Measurements from ENCODE around the gene SAMD4B. TPM values are rescaled to one million over a fixed set of nuclear protein-coding genes. Genes with fewer than 3 reads are reported as not detected.
"Not testable (repeated sequence)": the region's sequence is repeated elsewhere in the genome, so short reads cannot be mapped to it uniquely, and the experiment has no call there.

Gene SAMD4B
- polyA plus RNA-seq, 4 donors = 106 to 136 (median 107) TPM

- DNase-seq (ENCODE audit: low read depth in 4 of 4, low spot score in 3 of 4) = no peak
These were observed 31.5 kb upstream of the SAMD4B start for GRCh38 chr19:39310558-39311311.

GRCh38 chr19:39314016-39314728 lies 28.0 kb upstream of the SAMD4B start:
- no peak for DNase-seq (ENCODE audit: low read depth in 4 of 4, low spot score in 3 of 4)

GRCh38 chr19:39315933-39316332 lies 26.3 kb upstream of the SAMD4B start:
- no peak for DNase-seq (ENCODE audit: low read depth in 4 of 4, low spot score in 3 of 4)

DNA sequence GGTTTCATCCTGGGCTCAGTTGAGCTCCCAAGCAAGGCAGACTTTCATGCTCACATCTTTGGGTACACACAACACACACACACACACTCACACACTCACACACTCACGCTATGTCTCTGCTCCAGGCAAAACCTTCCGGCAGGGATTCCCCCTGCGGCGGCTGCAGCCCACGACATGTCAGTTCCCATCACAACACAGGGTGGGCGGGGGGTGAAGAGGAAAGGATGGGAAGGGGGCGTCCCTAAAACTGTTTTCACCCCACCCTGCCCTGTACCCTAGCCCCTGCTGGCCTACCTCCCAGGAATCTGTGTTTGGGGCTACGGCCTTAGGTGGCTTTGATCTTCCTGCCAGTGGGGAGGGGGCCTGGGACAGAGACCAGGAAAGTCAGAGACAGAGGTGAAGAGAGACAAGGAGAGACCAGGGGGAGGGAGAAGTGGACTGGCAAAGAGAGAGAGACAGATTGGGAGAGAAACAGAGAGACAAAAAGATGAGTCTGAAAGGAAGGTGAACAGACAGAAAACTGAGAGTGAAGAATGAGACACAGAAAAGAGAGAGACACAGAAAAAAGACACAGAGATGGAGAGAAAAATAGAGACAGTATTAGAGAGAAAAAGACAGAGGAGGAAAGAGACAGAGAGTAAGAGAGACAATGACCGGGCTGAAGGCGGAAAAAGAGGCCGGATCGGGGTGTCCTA lies 25.4 kb upstream of the SAMD4B start:
- DNase-seq (ENCODE audit: low read depth in 4 of 4, low spot score in 3 of 4) = no peak

- no peak for DNase-seq (ENCODE audit: low read depth in 4 of 4, low spot score in 3 of 4)
These were observed 24.7 kb upstream of the SAMD4B start for GRCh38 chr19:39317476-39317875.

- DNase-seq (ENCODE audit: low read depth in 4 of 4, low spot score in 3 of 4) = no peak
These were observed 24.1 kb upstream of the SAMD4B start for GRCh38 chr19:39318071-39318470.

DNA sequence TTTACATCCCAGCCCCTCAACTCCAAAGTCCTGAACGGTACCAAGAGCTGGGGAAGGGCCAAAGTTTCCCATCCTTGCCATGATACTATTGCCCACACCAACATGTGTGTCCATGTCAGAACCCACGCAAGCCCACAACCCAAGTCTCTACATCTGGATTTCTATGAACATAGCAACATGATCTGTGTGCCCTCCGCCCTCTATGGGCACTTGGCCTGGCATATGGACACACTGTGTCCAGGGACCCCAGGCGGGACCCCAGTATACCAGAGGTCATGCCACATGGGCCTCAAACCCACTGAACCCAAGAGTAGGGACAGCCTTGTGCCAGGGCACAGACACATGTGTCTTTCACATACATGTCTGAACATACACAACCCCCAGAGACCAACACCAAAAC lies 23.5 kb upstream of the SAMD4B start:
- no peak for DNase-seq (ENCODE audit: low read depth in 4 of 4, low spot score in 3 of 4)

- DNase-seq (ENCODE audit: low read depth in 4 of 4, low spot score in 3 of 4) = no peak
These were observed 22.9 kb upstream of the SAMD4B start for GRCh38 chr19:39319098-39319891.

DNA sequence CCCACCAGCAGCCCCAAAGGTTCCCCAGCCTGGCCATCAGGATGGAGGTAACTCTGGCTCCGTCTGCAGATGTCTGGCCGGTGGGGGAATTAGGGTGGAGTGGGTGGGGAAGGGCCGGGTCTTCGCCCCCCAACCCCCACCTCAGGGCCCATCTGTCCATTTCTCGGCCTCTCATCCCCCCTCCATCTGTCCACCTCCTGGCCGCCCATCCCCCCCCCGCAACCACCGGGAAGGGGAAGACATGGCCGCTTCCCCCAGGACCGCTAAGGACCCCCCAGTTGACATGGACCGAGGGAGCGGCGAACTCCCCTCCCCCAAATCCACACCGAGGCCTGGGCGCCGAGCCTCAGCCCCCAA lies 22.4 kb upstream of the SAMD4B start:
- DNase-seq (ENCODE audit: low read depth in 4 of 4, low spot score in 3 of 4) = no peak

GRCh38 chr19:39321117-39321831 lies 20.9 kb upstream of the SAMD4B start:
- no peak for DNase-seq (ENCODE audit: low read depth in 4 of 4, low spot score in 3 of 4)

GRCh38 chr19:39321832-39322176 lies 20.4 kb upstream of the SAMD4B start:
- DNase-seq (ENCODE audit: low read depth in 4 of 4, low spot score in 3 of 4) = no peak

- DNase-seq (ENCODE audit: low read depth in 4 of 4, low spot score in 3 of 4) = no peak
These were observed 17.9 kb upstream of the SAMD4B start for GRCh38 chr19:39324242-39324842.

GRCh38 chr19:39325778-39326665 lies 16.2 kb upstream of the SAMD4B start:
- DNase-seq (ENCODE audit: low read depth in 4 of 4, low spot score in 3 of 4) = no peak

DNA sequence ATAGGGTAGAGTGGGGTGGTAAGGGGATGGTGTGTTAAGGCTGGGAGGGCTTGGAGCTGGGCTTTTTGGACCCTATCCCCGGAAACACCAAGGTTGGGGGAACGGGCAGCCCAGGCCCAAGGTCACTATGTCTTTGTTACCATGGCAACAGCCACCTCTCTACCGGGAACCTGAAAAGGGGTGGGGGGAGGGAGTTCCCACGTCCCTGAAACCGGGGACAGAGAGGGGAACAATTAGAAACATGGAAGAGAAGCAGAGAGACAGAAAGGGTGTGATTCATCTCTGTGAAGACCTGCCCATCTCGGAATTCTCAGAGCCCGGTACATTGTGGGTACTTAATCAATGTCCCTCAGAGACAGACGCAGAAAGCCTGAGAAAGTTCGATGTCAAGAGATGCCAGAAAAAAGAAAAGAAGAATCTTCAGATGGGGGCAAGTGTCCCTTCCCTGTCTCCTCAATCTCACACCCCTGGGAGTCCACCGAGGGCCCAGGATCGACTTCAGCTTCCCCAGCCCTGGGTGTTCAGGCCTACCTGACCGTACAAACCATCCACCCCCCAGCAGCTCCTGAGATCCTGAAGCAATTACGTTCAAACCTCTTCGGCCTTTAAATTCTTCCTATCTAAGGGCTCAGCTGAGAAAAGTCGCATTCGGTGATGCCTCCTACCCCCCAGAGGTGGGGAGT lies 14.7 kb upstream of the SAMD4B start:
- DNase-seq (ENCODE audit: low read depth in 4 of 4, low spot score in 3 of 4) = no peak

DNA sequence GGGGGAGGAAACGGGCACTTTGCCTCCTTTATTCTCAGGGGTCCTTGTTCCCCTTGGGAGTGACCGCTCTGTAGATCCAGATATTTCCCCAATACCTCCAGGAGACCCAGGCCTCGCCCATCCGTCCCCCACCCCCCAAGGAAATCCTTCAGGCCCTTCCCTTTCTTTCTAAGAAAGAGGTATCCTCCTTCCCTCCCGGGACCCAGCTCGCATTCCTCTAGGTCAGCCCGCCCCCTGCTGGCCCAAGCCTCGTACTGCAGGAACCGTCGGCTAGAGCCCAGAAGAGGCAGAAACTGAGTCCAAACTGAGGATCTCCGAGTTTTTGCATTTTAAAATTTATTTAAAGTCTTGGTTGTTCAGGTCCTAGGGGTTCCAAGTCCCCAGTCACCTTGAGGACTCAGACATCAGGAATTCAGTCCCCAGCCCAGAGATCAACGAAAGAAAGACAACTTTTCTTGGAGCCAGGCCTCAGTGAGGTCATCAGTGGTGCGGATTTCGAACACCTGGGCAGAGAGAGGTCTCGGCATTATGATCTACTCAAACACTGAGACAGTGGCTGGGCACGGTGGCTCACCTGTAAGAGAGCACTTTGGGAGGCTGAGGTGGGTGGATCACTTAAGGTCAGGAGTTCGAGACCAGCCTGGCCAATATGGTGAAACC lies 14.0 kb upstream of the SAMD4B start:
- DNase-seq (ENCODE audit: low read depth in 4 of 4, low spot score in 3 of 4) = peak; percentile 61 to 72 (median 66)

DNA sequence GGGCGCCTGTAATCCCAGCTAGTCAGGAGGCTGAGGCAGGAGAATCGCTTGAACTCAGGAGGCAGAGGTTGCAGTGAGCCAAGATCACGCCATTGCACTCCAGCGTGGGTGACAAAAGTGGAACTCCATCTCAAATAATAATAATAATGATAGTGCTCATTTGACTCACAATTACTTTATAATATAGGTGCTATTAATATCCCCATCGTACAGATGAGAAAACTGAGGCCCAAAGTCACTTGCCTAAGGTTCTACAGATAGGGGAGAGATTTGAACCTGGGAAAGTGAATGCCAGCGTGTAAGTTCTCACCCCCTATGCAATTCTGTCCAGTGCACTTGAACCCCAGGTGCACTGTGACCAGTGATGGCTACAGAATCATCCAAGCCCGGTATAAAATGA lies 12.3 kb upstream of the SAMD4B start:
- DNase-seq (ENCODE audit: low read depth in 4 of 4, low spot score in 3 of 4) = no peak

- no peak for DNase-seq (ENCODE audit: low read depth in 4 of 4, low spot score in 3 of 4)
These were observed 9.9 kb upstream of the SAMD4B start for GRCh38 chr19:39332293-39332692.

- not testable (repeated sequence) for DNase-seq (ENCODE audit: low read depth in 4 of 4, low spot score in 3 of 4)
These were observed 9.5 kb upstream of the SAMD4B start for GRCh38 chr19:39332738-39333137.
